ENCODE data around the gene C3AR1.

C3AR1 gene

GRCh38 chr12:8040791-8041190 lies 25.4 kb downstream of the C3AR1 start:
- Mint-ChIP-seq H3K27me3 (ENCODE audit: low read depth) (no peaks in the 10 kb centered on the region), H3K36me3 (ENCODE audit: low read depth) (peaks cover 48% of the 10 kb centered on the region), H3K27ac (no peak overlapping the region), H3K4me1 (peaks cover 33% of the 10 kb centered on the region), H3K4me3 (no peak overlapping the region), H3K9me3 (no peaks in the 10 kb centered on the region)
- TF ChIP-seq, protein P1, sequence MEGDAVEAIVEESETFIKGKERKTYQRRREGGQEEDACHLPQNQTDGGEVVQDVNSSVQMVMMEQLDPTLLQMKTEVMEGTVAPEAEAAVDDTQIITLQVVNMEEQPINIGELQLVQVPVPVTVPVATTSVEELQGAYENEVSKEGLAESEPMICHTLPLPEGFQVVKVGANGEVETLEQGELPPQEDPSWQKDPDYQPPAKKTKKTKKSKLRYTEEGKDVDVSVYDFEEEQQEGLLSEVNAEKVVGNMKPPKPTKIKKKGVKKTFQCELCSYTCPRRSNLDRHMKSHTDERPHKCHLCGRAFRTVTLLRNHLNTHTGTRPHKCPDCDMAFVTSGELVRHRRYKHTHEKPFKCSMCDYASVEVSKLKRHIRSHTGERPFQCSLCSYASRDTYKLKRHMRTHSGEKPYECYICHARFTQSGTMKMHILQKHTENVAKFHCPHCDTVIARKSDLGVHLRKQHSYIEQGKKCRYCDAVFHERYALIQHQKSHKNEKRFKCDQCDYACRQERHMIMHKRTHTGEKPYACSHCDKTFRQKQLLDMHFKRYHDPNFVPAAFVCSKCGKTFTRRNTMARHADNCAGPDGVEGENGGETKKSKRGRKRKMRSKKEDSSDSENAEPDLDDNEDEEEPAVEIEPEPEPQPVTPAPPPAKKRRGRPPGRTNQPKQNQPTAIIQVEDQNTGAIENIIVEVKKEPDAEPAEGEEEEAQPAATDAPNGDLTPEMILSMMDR (IDR thresholded peaks at IDR 0.05; ENCODE audit: unreplicated experiment in 3 of 3): no peak

DNA sequence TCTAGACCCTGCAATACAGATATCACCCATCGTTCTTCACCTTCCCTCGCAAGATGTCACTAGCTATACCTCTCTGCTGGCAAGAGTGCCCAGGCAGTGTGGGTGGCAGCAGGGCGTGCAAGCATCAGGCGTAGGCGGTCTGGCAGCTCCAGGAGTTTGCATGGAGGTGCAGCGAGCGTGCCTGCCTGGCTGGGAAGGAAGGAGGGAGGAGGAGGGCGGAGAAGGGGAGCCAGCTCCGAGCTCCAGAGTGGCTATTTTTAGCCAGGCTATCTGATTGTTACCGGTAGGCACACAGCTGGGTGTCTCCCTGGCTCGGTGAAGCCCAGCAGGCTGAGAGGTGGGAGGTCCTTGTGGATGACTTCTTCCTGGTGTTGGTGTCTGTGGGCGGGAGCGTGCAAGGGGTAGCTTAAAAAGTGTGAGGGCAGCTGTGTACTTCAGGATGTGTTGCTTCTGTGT lies 27.5 kb downstream of the C3AR1 start:
- Mint-ChIP-seq H3K36me3 (ENCODE audit: low read depth) (peaks cover 34% of the 10 kb centered on the region), H3K4me3 (peak overlapping the region; percentile 20 to 62 (median 29)), H3K27me3 (ENCODE audit: low read depth) (no peaks in the 10 kb centered on the region), H3K27ac (peak overlapping the region; percentile 14 to 49 (median 39)), H3K9me3 (no peaks in the 10 kb centered on the region), H3K4me1 (peaks cover 54% of the 10 kb centered on the region)
- TF ChIP-seq, protein P1 (IDR thresholded peaks at IDR 0.05; ENCODE audit: unreplicated experiment in 3 of 3): no peak

DNA sequence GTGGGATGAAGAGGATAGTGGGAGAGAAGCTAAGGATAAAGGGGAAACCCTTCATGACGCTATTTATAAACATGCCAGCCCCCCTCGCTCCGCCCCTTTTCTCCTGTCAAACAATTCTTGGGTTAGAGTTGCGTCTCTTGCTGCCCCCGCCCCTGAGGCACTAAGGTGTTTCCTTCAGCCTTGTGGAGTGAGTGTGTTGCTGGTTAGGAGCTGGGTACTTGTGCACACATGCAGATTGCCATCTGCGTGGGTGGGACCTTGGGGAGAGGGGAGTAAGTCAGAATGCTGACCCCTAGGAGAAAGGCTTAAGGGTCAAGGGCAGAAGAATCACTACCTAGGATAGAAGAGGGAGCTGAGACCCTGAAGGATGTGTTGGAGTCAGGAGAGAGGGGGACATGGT lies 28.2 kb downstream of the C3AR1 start:
- TF ChIP-seq, protein P1 (IDR thresholded peaks at IDR 0.05; ENCODE audit: unreplicated experiment in 3 of 3): no peak
- Mint-ChIP-seq H3K4me1 (peaks cover 62% of the 10 kb centered on the region), H3K36me3 (ENCODE audit: low read depth) (peaks cover 28% of the 10 kb centered on the region), H3K27ac (peak overlapping the region; percentile 41 to 83 (median 48)), H3K4me3 (peak overlapping the region; percentile 20 to 54 (median 21)), H3K9me3 (no peaks in the 10 kb centered on the region), H3K27me3 (ENCODE audit: low read depth) (no peaks in the 10 kb centered on the region)

- Mint-ChIP-seq H3K27me3 (ENCODE audit: low read depth) (no peaks in the 10 kb centered on the region), H3K4me3 (peak overlapping the region in 1 of 3 experiments; percentile 19), H3K27ac (peak overlapping the region in 2 of 3 experiments; percentile 13 to 41), H3K36me3 (ENCODE audit: low read depth) (peaks cover 22% of the 10 kb centered on the region), H3K4me1 (peaks cover 64% of the 10 kb centered on the region), H3K9me3 (no peaks in the 10 kb centered on the region)
- TF ChIP-seq, protein P1 (IDR thresholded peaks at IDR 0.05; ENCODE audit: unreplicated experiment in 3 of 3): no peak
Observed at GRCh38 chr12:8037046-8037663, 29.0 kb downstream of the C3AR1 start.

- Mint-ChIP-seq H3K27me3 (ENCODE audit: low read depth) (no peaks in the 10 kb centered on the region), H3K4me3 (peak overlapping the region in 2 of 3 experiments; percentile 93 to 94), H3K9me3 (no peaks in the 10 kb centered on the region), H3K27ac (no peak overlapping the region), H3K36me3 (ENCODE audit: low read depth) (peaks cover 15% of the 10 kb centered on the region), H3K4me1 (peaks cover 68% of the 10 kb centered on the region)
- TF ChIP-seq, protein P1 (IDR thresholded peaks at IDR 0.05; ENCODE audit: unreplicated experiment in 3 of 3): no peak
Observed at GRCh38 chr12:8036346-8036745, 29.8 kb downstream of the C3AR1 start.

All from nephron (organoid).